NCI-H460 (cell line): ENCODE results near the gene IGF1. TPM values are rescaled to one million over a fixed set of nuclear protein-coding genes. Genes with fewer than 3 reads are reported as not detected.
"Not testable (repeated sequence)": the region's sequence is repeated elsewhere in the genome, so short reads cannot be mapped to it uniquely, and the experiment has no call there.

ENCODE experiments used
- DNase-seq: peaks from one replicate; pipeline ENCODE4 v3.0.0-alpha.2; 2016; ENCODE audit warnings: low read depth; ENCODE audit errors: extremely low read depth
- total RNA-seq: library from RNA; depleted of rRNA; stranded (reverse); fragments of >200 nt; shearing (Covaris generic); gene quantifications from 2 replicates; pipeline ENCODE4 v1.2.3, GENCODE V29; 2014

Gene IGF1
- total RNA-seq, 1 experiment from 2014 or later, result not detected

DNA sequence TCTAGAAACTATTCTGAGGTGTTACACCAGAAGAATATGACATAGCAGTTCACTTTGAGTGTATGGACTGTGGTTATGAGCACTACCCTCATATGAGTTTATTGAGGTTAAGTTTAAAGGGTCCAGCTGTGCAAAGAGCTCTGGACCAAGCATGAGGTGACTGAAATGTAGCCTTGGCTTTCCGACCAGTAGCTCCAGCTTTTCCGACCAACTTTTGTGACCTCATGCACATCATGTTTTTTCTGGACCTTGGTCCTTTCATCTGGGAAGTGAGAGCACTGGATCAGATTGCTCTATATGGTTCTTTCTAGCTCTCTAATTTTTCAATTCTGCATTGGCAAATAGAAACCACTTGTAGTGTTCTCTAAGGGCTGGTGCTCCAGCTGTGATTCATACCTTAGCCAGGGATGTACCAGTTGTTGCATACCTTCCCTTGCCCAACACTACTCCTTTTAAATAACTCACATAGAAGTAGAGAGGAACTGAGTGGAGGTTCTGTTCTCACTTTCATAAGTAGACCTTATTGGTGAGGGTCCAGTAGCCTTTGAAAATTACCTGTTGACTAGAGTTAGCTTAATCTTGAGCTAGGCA, 16.6 kb downstream of the IGF1 start:
- no peak for DNase-seq

DNA sequence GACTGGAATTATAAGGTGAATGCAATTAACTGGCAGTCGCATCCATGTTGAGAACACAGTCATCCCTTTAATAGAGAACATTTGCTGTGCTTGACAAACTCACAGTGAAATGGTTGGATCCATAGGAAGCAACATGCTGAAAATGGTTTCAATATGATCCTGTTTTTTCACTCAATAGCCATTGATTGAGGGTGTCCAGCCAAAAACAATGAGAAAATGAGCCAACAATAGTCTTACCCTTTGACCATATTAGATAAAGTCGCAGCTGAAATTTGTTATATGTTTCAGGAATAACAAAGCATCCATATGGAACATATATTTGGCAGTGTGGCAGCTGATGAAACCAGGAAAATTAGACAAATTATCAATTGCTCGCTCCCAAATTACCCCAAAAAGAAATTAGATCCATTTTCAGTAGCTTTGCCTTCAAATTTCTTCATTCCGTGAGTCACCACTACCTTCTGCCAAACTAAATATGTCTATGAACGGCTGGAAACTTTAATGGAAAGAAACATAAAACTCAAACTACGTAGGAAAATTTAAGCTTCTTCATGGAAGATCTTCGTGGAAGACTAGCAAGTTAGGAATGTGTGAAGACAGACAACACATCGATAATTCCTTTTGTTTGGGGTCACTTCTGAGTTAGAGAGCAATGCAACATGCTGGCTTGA, 17.4 kb downstream of the IGF1 start:
- no peak for DNase-seq

DNA sequence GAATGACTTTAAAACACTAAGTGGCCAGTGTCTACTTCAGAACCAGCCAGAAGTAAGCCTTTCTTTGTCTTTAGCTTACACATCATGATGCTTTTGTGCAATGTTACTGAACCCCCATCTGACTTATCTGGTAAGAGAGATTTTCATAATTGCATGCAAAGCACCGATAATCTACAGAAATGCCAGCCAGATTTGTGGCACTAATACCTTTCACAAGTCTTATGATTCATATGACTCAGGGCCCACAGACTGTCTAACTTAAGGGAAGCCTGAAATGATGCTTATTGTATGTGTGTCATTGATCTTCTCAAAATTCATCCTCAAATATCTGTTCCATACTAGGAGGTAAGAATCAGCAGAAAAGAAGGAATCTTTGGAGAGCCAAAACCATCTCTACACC, 18.0 kb downstream of the IGF1 start:
- no peak for DNase-seq

DNA sequence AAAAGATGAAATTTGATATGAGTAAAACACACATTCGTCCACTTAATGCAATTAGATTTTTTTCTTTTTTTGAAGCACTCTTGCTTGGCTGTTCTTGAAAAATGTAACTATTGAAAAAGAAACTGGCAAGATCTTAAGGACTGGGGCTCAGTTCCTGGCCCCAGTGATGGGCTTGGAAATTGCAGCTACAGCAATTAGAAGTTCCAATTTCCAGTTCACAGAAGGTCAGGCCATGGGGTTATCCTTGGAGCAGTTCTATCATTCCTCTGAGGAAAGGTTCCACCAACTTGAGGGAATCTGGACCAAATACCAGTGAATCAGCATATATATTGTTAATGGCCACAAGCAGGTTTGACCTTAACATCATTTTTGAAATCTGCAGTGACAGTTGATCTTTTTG, 18.9 kb downstream of the IGF1 start:
- DNase-seq, result no peak

DNA sequence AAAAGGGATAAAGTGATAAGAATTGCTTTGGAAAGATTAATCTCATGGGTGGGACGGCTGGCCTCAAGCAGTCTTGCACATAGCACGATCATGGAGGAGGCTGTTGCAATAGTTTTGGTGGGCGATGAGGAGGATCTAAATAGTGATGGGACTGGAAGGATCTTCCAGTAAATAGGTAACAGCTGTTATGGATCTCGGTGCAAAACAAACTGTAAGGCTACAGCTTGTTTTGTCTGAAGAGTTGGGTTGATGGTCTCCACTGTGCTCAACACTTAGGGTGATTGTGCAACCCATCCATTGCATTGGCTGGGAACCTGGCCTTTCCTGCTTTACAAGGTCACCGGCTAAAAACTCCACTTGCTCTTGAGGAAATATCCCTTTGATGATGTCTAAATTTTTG, 21.0 kb downstream of the IGF1 start:
- no peak for DNase-seq

DNA sequence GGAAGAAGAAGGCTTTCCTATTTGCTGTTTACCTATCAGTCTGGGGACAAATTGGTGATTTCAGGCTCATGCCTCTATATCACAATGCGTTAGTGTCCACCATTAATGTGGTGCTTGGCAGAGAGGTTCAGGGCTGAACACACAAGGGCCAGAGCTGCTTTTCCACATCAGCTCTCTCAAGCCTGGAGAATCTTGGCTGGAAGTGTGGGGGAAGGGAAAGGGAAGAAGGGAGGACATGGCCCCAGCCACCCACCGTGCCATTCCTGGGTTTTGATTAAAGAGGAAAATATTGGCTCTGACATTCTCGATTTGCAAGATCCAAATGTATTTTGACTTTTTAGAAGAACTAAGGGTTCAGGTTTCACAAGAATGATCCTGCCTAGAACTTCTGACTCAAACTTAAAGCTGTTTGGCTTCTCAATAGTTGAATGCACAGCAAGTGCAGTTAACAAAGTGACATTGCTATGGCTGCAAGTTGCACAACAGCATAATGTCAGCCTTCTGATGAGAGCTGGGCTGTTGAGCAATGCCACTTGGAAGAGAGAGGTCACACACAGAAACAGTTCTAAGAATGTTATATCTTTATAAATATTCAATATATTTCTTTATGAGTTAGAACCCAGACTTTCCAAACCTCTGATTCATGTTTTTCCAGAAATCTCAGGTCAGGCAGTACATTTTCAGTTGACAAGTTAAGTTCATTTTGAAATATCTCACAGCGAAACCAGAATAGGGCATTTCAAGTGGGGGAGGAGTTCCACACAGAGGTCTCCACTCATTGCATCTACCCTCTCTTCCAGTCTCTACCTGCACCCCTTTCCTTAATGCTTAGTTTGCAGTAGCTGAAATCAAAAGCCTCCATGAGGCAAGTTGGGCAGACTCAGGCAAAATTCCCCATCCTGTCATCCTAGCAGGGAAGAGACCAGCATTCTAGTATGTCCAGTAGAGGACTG, 25.3 kb downstream of the IGF1 start:
- DNase-seq, result no peak

DNA sequence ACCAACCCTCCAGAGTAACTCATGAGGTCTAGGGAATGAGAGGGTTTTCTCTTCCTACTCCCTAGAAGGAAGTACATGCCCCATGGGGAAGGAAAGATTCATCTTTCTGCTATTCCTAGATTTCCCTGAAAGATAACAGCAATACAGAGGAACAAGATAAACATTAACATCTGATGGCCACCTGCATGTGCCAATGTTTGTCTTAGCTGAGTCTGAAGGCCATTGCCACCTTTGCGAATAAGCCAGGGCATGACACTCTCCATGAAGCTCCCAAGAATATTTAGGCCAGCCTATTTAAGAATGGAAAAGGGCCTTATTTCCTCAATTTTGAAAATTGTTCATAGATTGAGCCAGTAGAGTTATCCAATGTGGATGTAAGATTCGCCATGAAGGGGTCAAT, 26.0 kb downstream of the IGF1 start:
- DNase-seq, result no peak

DNA sequence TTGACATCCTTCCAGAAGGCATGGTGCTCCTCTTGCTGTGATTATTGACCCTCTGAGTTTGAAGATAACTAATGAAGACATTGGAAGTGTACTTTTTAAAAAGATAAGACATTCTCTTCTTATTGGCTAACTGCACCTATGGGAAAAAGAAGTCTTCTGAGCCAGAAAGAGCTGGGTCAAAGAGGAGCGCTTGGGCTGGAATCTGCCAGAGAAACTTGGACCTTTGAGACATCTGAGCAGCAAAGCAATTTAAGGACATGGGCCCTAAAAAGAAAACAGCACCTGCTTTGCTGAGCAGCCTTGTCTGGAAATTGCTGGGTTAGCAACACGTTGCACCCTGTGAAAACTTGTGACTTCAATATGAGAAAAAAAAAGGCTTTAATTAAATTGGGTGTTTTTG, 27.8 kb downstream of the IGF1 start:
- no peak for DNase-seq

DNA sequence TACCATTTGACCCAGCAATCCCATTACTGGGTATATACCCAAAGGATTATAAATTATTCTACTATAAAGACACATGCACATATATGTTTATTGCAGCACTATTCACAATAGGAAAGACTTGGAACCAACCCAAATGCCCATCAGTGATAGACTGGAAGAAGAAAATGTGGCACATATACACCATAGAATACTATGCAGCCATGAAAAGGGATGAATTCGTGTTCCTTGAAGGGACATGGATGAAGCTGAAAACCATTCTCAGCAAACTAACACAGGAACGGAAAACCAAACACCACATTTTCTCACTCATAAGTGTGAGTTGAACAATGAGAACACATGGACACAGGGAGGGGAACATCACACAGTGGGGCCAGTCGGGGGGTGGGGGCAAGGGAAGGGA, 31.3 kb downstream of the IGF1 start:
- DNase-seq, result not testable (repeated sequence)

DNA sequence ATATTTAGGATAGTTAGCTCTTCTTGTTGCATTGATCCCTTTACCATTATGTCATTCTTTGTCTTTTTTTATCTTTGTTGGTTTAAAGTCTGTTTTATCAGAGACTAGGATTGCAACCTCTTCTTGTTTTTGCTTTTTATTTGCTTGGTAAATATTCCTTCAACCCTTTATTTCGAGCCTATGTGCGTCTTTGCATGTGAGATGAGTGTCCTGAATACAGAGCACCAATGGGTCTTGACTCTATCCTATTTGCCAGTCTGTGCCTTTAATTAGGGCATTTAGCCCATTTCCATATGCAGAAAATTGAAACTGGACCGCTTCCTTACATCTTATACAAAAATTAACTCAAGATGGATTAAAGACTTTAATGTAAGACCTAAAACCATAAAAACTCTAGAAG, 32.9 kb downstream of the IGF1 start:
- not testable (repeated sequence) for DNase-seq

DNA sequence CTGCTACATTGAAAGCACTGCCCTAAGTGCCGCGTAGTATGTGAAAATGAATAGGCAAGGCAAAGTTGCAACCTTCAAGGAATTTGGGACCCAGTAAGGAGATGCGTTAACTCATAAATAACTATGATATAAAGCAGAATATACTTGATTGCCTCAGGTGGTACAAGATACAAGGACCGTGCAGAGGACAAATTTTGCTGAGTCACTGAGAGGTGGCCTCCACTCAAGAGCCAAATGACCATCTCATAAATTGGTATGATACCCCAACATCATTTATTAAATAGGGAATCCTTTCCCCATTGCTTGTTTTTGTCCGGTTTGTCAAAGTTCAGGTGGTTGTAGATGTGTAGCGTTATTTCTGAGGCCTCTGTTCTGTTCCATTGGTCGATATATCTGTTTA, 35.7 kb downstream of the IGF1 start:
- DNase-seq, result no peak

DNA sequence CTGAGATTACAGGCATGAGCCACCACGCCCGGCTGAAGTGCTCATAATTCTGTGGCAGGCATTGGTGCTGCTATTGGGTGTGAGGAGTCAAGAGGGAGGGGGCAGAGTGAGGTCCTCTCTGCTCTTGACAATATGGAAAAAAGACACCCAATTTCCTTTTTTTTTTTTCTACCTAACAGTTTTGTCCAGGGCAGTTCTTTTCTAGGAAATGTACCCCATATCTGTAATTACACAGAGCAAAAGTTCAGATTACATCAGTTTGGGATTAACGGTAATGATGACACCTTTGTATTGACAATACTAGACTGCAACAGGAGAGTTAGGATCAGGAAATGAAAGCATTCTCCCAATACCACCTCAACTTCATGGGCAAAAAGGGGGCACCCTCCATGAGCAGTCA, 36.3 kb downstream of the IGF1 start:
- no peak for DNase-seq

DNA sequence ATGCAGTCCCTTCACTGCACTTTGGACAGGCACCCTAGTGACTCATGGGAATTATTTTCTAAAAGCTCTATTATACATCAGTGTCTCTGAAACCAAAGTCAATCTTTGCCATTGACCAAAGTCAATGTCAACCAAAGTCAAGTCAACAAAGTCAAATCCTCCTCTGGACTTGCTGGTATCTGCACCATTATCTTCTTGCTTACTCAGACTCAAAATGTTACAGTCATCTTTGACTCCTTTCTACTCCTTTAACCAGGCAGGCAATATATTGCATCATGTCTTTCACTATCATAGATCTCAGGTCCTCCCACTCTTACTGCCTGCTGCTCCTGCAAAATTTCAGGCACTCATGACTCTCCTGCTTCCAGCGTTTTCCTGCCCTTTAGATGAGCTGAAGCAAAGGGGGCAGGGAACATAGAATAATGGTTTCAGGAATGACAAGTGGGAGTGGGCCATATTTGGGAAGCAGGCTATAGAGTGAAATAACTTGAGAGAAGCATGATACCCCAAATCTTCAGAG, 39.2 kb downstream of the IGF1 start:
- DNase-seq, result no peak

DNA sequence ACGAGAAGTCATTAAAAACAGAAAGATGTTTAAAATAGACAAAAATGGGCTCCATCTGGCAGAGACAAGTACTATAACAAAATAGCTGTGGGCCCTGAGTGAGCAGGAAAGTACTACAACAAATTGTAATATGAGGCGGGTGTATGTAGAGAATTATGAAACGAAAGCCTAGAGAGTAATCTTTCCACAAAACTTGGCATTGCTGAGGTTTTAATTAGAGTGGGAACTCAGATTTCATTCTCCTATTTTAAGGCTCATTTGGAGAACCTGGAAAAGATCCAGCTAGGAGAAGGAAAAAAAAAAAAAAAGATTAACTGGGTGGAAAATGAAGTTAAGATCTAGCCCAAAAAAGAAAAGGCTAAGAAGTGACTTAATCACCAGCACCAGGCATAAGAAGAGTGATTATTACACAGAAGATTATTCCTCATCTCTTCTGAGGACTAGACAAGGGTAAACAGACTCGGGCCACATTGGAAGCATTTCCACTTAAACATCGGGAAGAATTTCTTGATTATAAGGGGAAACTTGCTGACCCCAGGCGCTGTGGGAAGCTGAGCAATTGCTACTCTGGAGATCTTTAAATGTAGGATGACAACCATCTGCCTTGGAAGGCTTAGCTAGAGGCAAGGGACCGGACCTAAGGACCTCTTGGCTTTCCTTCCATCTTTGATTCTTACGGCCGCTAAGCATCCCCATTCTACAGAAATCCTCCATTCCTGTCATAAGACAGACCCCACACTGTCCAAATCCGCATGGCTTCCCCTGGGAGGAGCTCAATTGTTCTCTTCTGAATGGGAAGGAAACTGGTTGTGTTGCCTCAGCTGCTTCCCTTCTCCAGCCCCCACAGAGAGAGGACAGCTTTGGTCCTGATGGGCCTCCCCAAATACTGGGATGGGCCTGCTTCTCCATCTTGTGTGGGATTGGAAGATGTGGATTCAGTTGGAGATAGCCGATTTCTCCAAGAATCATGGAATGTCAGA, 40.6 kb downstream of the IGF1 start:
- DNase-seq, result no peak

DNA sequence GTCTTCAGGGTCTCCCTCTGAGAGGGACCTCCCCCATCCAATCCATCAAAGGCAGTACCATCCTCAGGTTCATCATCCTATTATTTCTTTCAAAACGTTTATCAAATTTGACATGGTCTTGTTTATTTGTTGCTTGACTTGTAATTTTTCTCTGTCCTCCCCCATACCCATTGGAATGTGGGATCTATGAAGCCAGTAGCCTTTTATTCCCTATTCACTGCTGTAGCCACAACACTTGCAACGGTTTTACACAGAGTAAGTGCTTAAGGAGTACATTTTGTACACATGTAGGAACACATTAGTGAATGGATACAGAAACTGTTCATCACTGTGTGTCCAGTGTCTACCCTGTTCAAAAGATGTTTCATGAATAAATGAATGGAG, 41.5 kb downstream of the IGF1 start:
- DNase-seq, result no peak

DNA sequence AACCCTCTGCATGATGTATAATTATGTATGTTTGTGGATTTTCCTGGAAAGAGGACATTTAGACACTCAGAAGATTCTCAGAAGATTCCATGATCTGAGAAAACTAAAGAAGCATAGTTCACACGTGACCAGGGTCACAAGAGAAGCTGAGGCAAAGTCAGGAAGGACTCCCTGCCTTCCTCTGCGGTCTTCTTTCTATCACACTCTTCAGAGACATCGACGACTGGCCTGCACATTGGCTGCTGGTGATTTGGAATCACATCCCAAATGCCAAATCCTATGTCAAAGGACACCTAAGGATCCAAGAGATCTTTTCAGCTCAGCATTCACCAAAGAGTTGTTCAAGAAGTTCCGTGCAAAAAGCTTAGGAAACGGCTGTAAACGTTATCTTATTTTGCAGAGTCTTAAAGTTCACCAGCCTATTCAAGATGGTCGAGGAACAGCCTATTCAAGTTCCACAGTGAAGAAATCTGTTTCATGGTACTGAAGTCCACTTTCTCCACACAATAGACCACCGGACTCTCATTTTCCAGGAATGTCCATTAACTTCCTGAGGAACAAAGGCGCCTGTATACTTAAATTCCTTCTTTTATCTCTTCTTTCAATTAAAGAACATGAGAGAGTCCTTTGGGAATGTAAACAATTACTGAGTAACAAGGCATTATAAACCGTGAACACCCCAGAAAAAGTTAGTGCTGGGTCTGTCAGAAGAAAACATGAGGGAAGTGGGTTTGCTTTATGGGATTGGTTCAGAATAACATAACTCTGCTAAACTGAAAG, 42.1 kb downstream of the IGF1 start:
- DNase-seq, result no peak

DNA sequence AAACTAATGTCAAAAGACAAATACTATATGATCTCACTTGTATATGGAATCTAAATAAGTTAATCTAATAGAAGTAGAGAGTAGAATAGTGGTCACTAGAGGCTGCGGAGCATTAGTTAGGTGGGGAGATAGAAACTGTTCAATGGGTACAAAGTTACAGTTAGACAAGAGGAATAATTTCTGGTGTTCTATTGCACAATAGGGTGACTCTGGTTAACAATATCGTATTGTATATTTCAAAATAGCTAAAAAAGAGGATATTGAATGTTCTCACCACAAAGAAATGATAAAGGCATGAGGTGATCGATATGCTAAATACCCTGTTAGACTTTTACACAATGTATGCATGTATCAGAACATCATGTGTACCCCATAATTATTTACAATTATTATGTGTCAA, 42.9 kb downstream of the IGF1 start:
- no peak for DNase-seq

DNA sequence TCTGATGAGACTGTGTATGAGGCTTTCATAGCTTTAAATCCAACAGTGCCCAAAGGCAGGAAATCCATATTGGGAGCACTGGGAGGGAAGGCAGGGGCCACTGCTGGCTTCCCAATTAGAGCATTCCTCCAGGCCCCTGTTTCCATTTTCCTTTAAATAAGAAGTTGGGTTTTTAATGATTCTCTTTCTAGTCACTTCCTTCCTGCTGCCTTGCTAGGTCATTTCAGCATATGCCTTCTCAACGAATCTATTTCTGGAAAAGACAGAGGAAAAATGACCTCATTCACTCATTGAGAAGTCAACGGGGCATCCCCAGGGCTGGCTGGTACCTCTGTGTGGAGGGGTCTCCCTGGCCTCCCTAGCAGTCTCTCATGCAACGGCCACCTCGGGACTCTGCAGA, 43.5 kb downstream of the IGF1 start:
- DNase-seq, result no peak

DNA sequence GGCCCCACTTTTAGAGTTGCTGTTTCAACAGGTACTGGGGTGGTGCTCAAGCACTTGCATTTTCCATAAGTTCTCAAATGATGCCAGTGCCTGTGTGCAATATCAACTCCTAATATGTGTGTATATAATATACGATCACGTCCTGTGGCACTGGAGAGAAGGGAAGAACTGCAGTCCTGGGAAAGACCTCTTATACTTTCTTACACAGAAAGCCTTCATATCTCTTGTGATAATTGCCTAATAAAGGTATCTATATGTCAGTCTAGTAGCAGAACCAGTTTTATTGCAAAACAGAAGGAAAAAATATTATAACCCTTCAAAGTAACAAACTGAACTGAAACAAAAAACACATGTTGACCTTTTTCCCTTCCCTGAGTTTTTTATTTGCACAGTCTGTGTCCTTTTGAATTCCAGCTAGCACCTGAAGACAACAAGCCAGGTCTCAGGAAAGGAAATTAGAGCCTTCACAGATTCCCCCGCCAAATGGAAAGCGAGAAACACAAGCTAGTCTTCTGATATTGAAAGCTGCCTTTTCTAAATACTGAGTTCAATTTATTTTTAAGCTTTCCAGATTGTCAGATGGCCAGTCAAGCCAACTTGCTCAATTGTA, 44.4 kb downstream of the IGF1 start:
- DNase-seq, result no peak
